Tibial artery (tissue), 4 donors: ENCODE data around the gene CD52.
A peak's percentile ranks its signal among the peaks of the same experiment; 100 is the strongest.

Source experiments
- DNase-seq, 2 donors: peaks; one replicate each; pipeline ENCODE4 v3.0.0-alpha.2; 2019
- H3K27ac ChIP-seq, 2 donors: fragments of 200-600 bp; sonication (generic) in 1 of 2; 1 replicate in 1 of 2; 2 replicates in 1 of 2; pipeline ENCODE4 v1.5.1; 2018 to 2019; ENCODE audit warnings: mild to moderate bottlenecking in 1 of 2
- H3K27me3 ChIP-seq, 2 donors: fragments of 200-600 bp; sonication (generic) in 1 of 2; one replicate each; pipeline versions ENCODE4 v1.5.1 to v1.6.0; 2016 to 2019
- H3K36me3 ChIP-seq, 3 donors: fragments of 200-600 bp; sonication (generic) in 2 of 3; one replicate each; pipeline ENCODE4 v1.5.1; 2016 to 2019; ENCODE audit warnings: mild to moderate bottlenecking in 2 of 3
- H3K4me1 ChIP-seq, 4 donors: fragments of 200-600 bp; sonication (generic) in 2 of 4; 1 replicate in 3 of 4; 2 replicates in 1 of 4; pipeline ENCODE4 v1.5.1; 2016 to 2019
- H3K4me3 ChIP-seq, 2 donors: fragments of 200-600 bp; sonication (generic) in 1 of 2; 1 replicate in 1 of 2; 2 replicates in 1 of 2; pipeline ENCODE4 v1.5.1; 2018 to 2019; ENCODE audit warnings: mild to moderate bottlenecking in 2 of 2
- H3K9me3 ChIP-seq, 3 donors: fragments of 200-600 bp; sonication (generic) in 1 of 3; one replicate each; pipeline ENCODE4 v1.5.1; 2016 to 2019
- intact Hi-C: fragments of 100-400 bp; cut with DNase I; formaldehyde crosslinking; loops from one replicate; pipeline ENCODE4 v1.15.0; 2023; ENCODE audit warnings: low total_unique reads
- TF ChIP-seq, protein P1 (sequence below), 2 experiments: fragments of 200-600 bp in 1 of 2; fragments of 450-650 bp in 1 of 2; IDR thresholded peaks; one replicate each; pipeline ENCODE4 v1.5.1; 2017 to 2019; ENCODE audit warnings: antibody characterized with exemption in 2 of 2, mild to moderate bottlenecking in 1 of 2, moderate library complexity in 1 of 2

Gene CD52

GRCh38 chr1:26317612-26318337 is at the start of gene CD52:
Gene CD52 (plus strand): TSS chr1:26317958. CDS start chr1:26318018, 60 bp downstream.
- H3K36me3 ChIP-seq = no peaks in the 10 kb centered on the region
- intact Hi-C loops = no loop called here
- peaks cover 0 to 6% (median 5%) of the 10 kb centered on the region in 4 donors for H3K4me1 ChIP-seq
- TF ChIP-seq, protein P1, sequence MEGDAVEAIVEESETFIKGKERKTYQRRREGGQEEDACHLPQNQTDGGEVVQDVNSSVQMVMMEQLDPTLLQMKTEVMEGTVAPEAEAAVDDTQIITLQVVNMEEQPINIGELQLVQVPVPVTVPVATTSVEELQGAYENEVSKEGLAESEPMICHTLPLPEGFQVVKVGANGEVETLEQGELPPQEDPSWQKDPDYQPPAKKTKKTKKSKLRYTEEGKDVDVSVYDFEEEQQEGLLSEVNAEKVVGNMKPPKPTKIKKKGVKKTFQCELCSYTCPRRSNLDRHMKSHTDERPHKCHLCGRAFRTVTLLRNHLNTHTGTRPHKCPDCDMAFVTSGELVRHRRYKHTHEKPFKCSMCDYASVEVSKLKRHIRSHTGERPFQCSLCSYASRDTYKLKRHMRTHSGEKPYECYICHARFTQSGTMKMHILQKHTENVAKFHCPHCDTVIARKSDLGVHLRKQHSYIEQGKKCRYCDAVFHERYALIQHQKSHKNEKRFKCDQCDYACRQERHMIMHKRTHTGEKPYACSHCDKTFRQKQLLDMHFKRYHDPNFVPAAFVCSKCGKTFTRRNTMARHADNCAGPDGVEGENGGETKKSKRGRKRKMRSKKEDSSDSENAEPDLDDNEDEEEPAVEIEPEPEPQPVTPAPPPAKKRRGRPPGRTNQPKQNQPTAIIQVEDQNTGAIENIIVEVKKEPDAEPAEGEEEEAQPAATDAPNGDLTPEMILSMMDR (IDR thresholded peaks at IDR 0.05) = no peak
- H3K27me3 ChIP-seq = peaks cover 0 to 13% of the 10 kb centered on the region in 2 donors
- H3K27ac ChIP-seq = no peak within 1 kb of the TSS
- no peak within 1 kb of the TSS for H3K4me3 ChIP-seq
- no peaks in the 10 kb centered on the region for H3K9me3 ChIP-seq
- no peak for DNase-seq

GRCh38 chr1:26268290-26269197 is 49.2 kb upstream of the CD52 start:
- Histone ChIP-seq H3K9me3 (no peaks in the 10 kb centered on the region), H3K4me3 (no peak overlapping the region), H3K4me1 (no peaks in the 10 kb centered on the region), H3K36me3 (peaks cover 0 to 27% (median 3%) of the 10 kb centered on the region in 3 donors), H3K27me3 (no peaks in the 10 kb centered on the region), H3K27ac (no peak overlapping the region)
- TF ChIP-seq, protein P1 (IDR thresholded peaks at IDR 0.05) = no peak
- intact Hi-C loops = no loop called here
- no peak for DNase-seq

GRCh38 chr1:26269198-26269550 is 48.6 kb upstream of the CD52 start:
- Histone ChIP-seq H3K27ac (no peak overlapping the region), H3K9me3 (no peaks in the 10 kb centered on the region), H3K36me3 (peaks cover 0 to 27% (median 3%) of the 10 kb centered on the region in 3 donors), H3K4me3 (no peak overlapping the region), H3K4me1 (no peaks in the 10 kb centered on the region), H3K27me3 (no peaks in the 10 kb centered on the region)
- TF ChIP-seq, protein P1 (IDR thresholded peaks at IDR 0.05) = no peak
- intact Hi-C loops = no loop called here
- no peak for DNase-seq

DNA sequence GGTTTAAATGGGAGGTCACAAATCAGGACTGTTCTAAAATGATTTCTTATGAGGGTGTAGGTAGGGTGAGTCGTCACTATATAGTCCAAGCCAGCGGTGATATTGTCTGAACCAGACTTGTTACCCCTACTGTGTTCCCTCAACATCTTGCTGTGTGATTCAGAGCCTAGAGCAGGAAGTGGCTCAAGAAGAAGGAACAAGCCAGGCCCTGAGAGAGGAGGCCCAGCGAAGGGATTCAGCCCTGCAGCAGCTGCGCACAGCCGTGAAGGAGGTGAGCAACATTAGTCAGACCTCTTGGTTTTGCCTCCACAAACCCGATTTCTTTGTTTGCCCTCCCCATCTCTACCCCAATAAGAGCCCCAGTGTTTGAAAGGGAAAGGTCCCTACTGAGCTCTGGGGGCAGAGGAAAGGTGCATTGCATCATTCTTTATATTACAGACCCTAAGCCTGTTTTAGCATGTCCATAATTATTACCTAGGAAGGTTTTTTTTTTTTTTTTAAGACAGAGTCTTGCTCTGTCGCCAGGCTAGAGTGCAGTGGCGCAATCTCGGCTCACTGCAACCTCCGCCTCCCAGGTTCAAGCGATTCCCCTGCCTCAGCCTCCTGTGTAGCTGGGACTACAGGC is 42.8 kb upstream of the CD52 start:
- H3K9me3 ChIP-seq = no peaks in the 10 kb centered on the region
- no peak for DNase-seq
- H3K36me3 ChIP-seq = peaks cover 0 to 10% (median 0%) of the 10 kb centered on the region in 3 donors
- TF ChIP-seq, protein P1 (IDR thresholded peaks at IDR 0.05) = no peak
- H3K27ac ChIP-seq = peak overlapping the region in 1 of 2 donors; percentile 86
- H3K27me3 ChIP-seq = no peaks in the 10 kb centered on the region
- intact Hi-C loops = loop anchor here (2.0 to 5.0 kb wide), 2 partner anchors 48 to 1342 kb away; no protein-coding TSS in a partner anchor
- no peak overlapping the region for H3K4me3 ChIP-seq
- H3K4me1 ChIP-seq = peaks cover 0 to 47% (median 38%) of the 10 kb centered on the region in 4 donors
